GM12891 (cell line): ENCODE data around the gene DNAH8.

ENCODE experiments used
- PAX5 ChIP-seq: IDR thresholded peaks from 2 replicates; pipeline ENCODE4 v1.6.1; 2011; ENCODE audit warnings: low read length, moderate library complexity, mild to moderate bottlenecking; ENCODE audit not compliant: insufficient read depth, severe bottlenecking
- POLR2A ChIP-seq: IDR thresholded peaks from 2 replicates; pipeline ENCODE4 v1.6.1; 2011; ENCODE audit warnings: low read depth, low read length, control low read depth
- POLR2AphosphoS5 ChIP-seq: IDR thresholded peaks from 2 replicates; pipeline ENCODE4 v1.6.1; 2011; ENCODE audit warnings: low read depth, low read length, control low read depth
- SPI1 ChIP-seq: IDR thresholded peaks from 2 replicates; pipeline ENCODE4 v1.6.1; 2011; ENCODE audit warnings: low read depth, low read length, control low read depth
- TAF1 ChIP-seq: IDR thresholded peaks from 2 replicates; pipeline ENCODE4 v1.6.1; 2011; ENCODE audit warnings: low read depth, low read length, control low read depth

- TF ChIP-seq POLR2A (no peak), SPI1 (no peak), TAF1 (no peak), POLR2AphosphoS5 (no peak), PAX5 (no peak)
Observed at GRCh38 chr6:38836585-38836984, 121.5 kb downstream of the DNAH8 start.
